HG03521 (cell line): ENCODE data around the gene WDR55.
A peak's percentile ranks its signal among the peaks of the same experiment; 100 is the strongest.
"Not testable (repeated sequence)": the region's sequence is repeated elsewhere in the genome, so short reads cannot be mapped to it uniquely, and the experiment has no call there.

Experiments used
- ATAC-seq: cut with Tn5 transposase; IDR thresholded peaks from one replicate; pipeline ENCODE4 v1.9.1; 2021; ENCODE audit warnings: mild to moderate bottlenecking, moderate library complexity; ENCODE audit not compliant: unreplicated experiment

The WDR55 gene, protein sequence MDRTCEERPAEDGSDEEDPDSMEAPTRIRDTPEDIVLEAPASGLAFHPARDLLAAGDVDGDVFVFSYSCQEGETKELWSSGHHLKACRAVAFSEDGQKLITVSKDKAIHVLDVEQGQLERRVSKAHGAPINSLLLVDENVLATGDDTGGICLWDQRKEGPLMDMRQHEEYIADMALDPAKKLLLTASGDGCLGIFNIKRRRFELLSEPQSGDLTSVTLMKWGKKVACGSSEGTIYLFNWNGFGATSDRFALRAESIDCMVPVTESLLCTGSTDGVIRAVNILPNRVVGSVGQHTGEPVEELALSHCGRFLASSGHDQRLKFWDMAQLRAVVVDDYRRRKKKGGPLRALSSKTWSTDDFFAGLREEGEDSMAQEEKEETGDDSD

DNA sequence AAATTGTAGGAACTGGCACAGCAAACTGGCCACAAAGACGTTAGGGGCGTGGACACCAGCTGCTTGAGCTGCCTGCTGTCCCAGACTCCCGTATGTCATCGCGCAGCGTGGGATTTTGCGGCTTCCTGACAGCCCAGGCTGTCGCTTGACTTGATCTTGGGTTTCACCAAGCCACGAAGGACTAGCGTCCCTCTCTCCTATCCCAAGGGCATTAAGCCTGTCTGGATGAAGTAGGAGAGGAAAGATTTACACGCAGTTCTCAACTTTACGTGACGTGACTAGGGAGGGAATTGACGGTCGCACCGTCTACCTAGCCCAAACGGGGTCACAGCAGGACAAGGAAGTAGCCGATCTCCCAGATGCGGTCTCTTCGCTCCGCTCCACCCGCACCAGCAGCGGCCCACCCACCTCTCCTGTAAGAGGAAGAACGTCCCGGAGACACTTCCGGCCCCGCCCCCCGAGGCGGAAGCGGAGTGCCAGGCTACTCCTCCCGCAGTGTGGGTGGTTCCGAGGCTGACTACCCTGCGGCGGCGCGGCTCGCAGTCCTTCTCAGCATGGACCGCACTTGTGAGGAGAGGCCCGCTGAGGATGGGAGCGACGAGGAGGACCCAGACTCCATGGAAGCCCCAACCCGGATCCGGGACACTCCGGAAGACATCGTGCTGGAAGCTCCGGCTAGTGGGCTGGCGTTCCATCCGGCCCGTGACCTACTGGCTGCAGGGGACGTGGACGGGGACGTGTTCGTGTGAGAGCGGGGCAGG is at the start of gene WDR55:
Gene WDR55, plus strand, starts transcription at position 546 of the 761 bp plus-strand sequence. Its CDS starts 9 bp downstream, at position 555.
- peak; percentile 96 for ATAC-seq

DNA sequence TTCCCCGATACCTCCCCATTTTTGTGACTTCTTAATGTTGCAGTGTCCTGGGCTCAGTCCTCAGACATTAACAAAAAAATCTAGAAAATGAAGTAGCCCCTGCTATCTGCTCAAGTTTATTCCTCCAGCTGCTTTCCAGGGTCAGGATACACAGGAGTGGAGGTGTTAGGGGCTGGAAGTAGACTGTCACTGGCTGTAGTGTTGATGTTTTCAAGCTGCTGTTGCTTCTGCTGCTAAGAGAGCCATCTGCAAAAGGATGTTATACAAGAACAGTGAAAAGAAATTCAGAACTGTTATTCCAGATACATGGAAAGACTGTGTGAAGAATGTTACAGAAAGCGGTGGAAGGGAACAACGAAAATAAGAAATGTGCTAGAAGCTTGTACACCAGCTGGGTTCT is 42.4 kb upstream of the WDR55 start:
- ATAC-seq, result no peak

DNA sequence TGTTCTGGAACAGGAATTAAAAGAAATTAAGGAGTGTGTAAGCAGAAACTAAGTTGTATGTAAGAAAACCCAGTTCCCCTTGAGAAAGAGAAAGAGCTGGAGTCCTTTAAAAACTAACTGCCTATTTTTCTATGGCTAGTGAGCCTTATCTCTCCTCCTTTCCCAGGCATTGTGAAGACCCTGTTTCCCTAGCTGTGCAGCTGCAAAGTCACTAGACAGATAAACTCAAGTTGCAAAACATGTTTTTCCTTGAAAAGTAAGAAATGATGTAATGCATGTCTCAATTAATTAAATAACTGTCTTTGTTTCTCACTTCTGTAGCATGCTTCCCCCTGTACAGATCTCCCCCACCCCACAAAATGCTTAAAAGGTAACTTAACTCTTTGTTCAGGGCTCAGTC is 41.6 kb upstream of the WDR55 start:
- not testable (repeated sequence) for ATAC-seq

DNA sequence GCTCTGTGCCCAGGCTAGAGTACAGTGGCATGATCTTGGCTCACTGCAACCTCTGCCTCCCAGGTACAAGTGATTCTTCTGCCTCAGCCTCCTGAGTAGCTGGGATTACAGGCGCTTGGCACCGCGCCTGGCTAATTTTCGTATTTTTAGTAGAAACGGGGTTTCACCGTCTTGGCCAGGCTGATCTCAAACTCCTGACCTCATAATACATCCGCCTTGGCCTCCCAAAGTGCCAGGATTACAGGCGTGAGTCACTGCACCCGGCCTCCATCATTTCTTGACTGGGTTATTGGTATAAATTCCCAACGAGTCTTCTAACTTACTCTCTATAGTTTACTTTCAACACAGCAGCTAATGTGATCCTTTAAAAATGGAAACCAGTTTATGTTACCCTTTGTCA is 39.8 kb upstream of the WDR55 start:
- ATAC-seq, result not testable (repeated sequence)

DNA sequence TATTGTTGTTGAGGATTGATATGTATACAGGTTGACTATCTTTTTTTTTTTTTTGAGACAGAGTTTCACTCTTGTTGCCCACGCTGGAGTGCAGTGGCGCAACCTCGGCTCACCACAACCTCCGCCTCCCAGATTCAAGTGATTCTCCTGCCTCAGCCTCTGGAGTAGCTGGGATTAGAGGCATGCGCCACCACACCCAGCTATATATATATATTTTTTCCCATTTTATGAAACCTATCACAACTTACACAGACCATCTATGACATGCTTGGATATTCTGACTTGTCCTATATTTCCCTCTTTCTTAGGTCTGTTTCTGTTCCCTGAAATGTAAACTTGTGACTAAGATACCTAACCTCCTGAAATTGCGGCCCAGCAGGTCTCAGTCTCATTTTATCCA is 36.7 kb upstream of the WDR55 start:
- no peak for ATAC-seq

DNA sequence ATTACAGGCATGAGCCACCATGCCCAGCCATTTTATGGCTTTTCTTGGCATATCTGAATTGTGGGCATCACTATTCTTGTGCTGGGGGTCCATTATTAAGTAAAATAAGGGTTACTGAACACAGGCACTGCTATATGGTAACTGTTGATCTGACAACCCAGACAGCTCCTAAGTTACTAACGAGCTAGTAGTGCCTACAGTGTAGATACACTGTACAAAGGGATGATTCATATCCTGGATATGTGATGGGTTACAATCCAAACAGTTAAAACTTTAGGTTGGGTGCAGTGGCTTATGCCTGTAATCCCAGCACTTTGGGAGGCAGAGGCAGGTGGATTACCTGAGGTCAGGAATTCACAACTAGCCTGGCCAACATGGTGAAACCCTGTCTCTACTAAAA is 36.0 kb upstream of the WDR55 start:
- ATAC-seq, result no peak

DNA sequence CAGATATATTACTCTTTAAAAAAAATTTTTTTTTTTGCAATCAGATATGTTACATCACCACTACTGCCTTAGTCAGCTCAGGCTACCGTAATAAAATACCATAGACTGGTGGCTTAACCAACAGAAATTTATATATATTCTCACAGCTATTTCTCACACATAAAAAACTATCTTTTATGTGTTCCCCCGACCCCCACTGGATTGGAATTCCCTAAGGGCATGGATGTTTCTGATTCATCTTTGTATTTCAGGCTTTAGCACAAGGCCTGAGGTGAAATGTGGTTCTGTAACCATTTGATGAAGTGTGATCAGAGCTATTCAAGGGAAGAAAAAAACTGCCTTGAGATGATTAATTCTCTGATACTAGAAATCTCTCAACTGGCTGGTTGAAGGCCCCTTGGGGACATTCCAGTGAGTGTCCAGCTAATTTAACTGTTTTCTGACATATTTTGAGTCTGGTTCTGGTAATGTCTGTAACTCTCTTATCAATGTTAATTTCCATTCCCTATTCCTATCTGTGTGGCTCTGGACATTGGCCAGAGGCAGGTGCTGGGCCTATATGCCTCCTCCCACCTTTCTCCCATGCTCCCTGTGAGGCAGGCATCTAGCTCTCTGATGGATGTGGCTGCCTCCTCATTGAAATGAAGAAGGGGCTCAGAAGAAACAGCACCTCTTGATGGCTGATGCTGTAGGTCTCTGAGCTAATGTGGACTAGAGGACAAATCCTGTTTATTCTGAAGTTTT is 34.2 kb upstream of the WDR55 start:
- ATAC-seq, result no peak

DNA sequence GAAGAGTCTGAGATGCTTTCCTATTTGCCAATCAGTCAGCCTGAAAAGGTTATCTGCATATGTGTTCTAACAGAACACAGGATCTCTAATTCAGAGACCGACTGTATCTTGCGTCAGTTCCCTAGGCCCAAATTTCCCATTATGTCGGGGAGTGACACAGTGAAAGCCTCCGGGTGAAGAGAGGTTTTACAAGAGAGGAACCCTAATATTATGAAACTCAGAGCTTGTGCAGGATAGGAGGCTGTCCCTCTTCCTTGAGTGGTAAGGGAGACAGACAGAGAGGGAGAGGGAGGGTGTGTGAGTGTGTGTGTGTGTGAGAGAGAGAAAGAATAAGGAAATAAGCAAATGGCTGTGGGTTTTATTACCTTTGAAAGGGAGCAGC is 33.7 kb upstream of the WDR55 start:
- no peak for ATAC-seq

DNA sequence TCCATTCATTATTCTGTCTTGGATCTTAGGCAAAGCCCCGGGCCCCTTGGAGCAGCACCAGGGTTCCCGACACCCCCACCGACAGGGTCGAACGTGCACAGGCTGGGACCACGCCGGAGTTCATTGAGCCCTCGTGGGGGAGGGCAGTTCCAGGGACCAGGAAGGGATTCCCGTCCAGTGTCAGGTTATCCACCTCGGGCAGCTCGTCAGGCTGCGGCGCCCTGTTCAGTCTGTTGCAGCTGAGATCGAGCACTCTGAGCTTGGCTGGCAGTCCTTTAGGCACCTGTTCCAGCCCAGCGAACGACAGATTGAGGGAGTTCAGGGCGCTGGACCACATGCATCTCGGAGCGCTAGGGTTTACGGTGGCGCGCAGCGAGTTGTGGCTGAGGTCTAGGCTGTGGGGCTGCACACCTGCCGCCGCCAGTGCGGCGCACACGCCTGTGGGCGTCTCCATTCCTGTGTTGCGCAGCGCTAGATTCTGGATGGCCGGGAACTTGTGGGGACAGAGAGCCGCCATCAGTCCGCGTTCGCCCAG is 32.8 kb upstream of the WDR55 start:
- peak; percentile 23 for ATAC-seq

DNA sequence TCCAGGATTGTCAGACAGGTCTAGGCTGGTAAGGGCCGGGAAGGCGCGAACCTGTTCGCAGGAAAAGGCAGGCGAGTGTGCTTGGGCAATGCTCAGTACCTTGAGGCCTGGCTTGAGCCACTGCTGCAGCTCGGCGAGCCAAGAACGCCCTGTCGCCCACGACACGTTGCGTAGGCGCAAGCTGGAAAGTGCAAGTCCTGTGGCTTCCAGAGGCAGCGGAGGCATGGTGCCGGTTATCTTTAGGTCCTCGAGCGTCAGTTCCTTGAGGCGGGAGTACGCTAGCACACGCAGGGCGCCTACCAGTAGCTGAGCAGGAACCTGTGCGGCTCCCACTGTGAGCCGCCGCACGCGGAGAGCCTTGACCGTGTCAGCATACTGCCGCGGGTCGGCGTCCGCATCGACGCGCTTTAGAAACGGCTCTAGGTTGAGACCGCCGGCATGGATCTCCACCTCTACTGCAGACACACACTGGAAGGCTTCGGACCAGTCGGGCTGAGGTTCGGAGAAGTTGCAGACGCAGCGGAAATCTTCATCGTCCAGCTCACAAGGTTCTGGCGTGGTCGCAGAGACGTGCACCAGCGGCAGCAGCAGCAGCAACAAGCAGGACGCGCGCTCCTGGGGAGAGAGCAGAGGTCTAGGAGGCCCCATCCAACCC is 32.2 kb upstream of the WDR55 start:
- ATAC-seq, result peak; percentile 50

DNA sequence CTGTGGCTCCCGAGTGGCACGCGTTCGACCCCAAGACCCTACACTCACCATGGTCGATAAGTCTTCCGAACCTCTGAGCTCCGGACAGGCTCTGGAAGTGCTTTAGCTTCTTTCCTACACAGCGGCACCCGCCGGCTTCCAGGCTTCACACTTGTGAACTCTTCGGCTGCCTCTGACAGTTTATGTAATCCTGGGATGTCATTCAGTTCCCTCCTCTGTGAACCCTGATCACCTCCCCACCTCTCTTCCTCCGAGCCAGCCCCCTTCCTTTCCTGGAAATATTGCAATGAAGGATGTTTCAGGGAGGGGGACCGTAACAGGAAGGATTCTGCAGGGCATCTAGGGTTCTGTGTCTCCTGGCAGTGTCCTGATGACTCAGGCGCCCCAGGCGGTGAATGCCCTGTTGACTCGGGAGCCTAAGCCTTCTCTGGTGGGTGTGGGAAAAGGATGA is 31.7 kb upstream of the WDR55 start, which contains the start of gene CD14:
Gene CD14, minus strand, starts transcription at position 155 of the 451 bp plus-strand sequence. Its CDS starts 104 bp downstream, at position 51.
- no peak for ATAC-seq

DNA sequence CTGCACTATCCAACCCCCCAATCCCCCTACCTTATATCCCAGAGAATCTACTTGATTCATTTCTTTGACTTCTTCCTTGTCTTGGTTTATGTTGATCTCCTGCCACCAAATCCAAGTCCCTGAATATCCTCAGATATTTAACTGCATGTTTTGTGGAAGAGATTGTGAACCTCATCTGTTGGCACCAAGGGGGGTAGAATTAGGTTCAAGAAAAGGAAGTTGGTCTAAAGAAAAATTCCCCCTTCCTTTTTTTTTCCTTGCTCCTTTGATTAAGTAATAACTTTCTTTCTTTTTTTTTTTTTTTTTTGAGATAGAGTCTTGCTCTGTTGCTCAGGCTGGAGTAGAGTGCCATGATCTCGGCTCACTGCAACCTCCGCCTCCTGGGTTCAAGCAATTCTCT is 31.2 kb upstream of the WDR55 start:
- ATAC-seq, result no peak

DNA sequence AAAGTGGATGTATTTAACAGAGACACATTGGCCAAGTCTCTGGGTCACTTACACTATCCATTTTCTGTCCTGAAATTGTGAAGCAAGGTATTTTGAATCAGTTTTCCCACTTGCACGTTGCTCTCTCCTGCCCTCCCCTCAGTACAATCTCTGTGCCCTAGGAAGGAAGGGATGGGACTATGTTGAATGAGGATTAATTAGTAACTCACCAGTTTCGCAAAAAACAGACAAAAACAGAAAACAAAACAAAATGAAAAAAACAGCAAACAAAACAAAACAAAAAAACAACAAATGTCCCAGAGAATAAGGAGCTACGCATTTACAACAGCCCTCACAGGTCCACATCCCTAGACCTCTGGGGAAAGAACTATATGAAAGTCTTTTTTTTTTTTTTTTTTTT is 30.6 kb upstream of the WDR55 start:
- ATAC-seq, result no peak

DNA sequence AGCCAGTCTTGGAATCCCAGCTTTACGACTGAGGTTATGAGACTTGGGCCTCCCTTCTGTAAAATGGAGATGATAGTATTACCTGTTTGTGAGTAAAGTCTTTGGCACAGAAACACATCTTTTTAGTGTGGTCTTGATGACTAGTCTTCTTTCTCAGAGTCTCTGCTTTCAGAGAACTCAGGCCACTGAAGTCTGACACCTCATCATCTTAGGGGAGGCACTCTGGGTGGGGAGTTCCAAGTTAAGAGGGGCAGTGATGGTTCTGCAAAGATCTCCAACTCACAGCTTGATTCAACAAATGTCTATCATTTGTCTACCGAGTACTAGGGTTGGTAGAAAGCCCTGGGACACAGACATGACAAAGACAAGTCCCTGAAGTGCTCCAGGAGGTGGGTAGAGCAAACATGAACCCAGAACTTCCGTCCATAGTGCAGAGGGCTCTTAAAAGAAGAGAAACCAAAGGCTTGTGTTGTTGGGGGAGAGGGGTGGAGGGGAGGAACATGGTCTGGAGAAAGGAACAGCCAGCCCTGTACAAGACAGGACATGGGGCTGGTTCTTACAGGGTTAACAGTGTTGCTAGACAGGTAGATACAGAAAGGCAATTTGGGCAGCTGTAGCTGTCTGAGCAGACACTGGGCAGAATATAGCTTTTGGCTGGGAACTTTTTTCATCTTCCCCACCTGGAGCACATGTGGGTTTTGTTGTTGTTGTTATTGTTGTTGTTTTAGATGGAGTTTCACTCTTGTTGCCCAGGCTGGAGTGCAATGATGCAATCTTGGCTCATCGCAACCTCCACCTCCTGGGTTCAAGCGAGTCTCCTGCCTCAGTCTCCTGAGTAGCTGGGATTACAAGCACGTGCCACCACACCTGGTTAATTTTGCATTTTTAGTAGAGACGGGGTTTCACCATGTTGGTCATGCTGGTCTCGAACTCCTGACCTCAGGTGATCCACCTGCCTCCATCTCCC is 29.1 kb upstream of the WDR55 start:
- no peak for ATAC-seq

DNA sequence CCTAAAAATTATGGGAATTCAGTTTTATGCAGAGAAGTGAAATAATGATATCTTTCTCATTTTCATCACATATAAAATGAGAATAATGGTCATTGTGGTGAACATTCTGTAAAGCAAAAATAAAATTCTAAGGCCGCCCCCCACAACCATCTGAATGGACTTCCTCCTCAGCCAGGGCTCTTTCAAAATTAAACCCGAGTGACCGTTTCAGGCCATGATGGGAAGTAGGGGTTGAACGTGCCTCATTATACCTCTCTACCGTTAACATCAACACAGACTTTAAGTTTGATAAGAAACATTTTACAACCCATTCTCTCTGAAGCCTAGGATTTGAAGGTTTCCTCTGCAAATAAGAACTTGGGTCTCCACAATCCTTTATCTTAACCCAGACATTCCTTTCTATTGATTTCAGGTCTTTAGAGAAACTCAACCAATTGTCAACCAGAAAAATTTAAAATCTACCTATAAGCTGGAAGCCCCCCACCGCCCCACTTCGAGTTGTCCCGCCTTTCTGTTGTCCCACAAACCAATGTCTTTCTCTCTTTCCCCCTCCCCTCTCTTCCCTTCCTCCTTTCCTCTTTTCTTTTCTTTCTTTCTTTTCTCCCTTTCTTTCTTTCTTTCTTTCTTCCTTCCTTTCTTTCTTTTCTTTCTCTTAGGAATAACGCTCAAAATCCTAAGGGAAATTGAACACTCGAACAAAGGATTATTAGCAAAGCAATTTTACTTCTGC is 27.2 kb upstream of the WDR55 start:
- ATAC-seq, result no peak

DNA sequence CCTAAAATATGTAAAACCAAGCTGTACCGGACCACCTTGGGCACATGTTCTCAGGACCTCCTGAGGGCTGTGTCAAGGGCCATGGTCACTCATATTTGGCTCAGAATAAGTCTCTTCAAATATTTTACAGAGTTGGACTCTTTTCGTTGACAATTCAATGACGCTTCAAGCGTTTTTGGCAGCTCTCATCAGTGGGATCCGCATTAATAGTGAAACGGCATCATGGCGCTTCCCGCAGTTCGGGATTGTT is 25.9 kb upstream of the WDR55 start:
- ATAC-seq, result not testable (repeated sequence)

DNA sequence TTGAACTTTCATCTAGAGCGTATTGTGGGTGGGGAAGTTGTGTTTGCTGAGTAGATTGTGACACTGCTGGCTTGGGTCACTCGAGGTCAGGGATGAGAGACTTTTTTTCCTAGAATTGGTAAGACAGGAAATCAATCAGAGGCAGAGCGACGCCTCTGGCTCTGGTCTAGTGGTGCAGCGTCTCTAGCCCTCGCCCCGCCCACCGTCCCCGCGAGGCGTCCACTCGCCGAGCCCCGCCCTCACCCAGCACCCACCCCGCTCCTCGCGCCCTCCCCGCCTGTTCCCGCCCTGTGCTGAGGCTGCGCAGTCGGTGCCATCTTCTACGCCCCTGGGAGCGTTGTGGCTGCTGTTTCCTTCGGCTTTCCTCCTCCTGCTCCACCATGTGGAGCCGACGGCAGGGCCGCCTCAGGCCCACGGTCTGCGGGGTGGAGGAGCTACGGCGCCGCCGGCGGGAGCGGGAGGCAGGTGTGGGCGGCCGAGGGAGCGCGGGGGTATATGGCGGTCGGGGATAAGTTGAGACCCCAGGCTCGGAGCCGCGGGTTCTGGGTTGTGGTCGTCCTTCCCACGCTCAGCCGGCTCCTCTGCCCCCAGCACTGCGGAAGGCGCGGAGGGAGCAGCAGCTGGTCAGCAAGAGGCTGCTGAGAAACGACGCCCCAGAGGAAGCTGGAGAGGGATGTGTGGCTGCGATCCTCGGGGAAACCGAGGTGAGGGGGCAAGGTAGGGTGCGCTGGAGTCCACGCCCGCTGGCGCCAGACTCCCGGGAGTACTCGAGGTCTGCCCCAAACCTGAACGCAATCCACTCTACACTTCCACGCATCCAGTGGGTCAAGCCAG is 25.3 kb upstream of the WDR55 start, which contains the start of gene TMCO6:
Gene TMCO6, plus strand, starts transcription at position 304 of the 834 bp plus-strand sequence. Its CDS starts 77 bp downstream, at position 381.
- ATAC-seq, result peak; percentile 94

DNA sequence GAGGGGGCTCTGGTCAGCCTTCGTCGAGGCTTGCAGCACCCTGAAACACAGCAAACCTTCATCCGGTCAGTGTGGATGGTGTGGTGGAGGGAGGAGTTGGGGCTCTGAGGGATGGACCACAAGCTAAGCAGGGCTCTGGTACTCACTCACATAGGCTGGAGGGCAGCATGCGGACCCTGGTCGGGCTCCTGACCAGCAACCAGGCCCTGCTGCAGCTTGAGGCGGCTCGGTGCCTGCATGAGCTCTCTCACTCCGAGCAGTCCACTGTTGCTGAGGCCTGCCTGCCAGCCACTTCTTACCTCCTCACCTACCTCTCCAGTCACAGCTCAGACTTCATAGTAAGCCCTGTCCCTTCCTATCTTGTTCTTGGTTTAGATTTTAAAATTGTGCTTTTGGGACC is 23.0 kb upstream of the WDR55 start:
- no peak for ATAC-seq
